GM18867 (cell line): ENCODE results near the gene GCK.

Experiments
- ATAC-seq: cut with Tn5 transposase; IDR thresholded peaks from one replicate; pipeline ENCODE4 v1.9.1; 2021; ENCODE audit warnings: mild to moderate bottlenecking, moderate library complexity; ENCODE audit not compliant: unreplicated experiment

GCK gene

DNA sequence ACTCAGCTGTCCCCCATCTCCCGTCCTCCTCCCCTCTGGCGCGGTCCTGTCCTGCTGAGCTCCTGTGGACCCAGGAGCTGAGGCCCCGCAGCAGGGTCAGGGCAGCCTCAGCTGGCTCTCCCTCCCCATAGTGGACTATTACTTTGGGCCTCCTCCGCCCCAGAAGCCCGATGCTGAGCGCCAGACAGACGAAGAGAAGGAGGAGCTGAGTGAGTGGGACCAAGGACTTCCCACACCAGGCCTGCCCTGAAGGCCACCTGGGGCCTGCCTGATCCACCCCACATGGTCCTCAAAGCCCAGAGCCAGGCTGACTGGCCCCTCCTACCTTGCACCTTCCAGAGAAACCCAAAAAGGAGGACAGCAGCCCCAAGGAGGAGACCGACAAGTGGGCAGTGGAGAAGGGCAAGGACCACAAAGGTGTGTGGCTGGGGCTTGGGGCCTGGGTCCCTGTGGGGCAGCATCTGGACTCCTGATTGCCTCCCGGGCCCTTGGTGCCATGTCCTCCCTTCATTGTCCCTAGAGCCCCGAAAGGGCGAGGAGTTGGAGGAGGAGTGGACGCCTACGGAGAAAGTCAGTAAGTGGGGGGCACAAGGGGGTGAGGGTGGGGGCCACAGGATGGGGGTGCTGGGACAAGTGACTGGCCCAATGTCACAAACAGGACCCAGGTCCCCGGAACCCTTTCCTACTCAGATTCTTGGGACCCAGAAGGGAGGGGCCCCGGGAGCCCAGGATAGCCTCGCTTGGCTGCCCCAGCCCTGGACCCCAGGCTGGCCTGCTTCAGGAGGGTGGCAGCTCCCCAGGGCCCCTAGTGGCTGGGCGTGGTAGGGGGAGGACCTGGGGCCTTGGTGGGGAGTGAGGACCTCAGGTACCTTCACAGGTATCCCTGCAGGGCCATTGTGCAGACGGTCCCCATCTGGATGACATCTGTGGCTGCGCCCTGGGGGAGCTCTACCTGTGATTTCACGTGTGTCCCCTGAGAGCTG is 80.2 kb downstream of the GCK start:
- ATAC-seq: no peak

DNA sequence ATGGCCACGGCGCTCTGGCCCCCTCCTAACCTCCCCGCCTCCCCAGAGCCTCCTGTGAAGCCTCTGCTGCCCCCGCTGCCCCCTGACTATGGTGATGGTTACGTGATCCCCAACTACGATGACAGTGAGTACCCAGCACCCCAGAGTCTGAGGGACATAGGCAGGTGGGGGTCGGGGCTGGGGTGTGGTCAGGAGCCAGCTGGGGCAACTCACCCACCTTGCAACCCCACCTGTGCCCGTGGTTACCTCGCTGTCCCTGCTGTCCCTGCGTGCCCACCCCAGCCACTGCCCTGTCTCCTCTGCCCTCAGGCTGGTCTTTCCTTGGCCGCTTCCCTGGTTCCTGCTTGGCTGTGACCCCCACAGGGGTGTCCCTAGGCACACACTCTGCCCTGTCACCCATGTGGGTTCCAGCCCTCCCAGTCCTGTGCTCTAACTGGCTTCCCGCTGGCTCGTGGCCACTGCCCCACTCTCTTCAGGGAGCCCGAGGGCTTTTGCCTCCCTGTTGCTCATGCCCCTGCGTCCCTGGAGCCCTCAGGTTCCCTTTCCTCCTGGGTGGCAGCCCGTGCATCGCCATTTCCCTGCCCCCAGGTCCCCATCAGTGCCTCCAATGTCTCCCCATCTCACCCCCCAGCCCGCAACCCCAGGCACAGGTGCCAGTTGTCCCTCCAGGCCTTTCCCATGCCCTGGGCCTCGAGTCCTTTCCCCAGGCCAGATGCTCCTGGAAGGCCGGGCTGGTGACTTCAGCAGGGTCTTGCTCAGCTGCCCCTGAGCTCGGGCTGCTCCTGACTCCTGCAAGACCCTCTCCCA is 81.1 kb downstream of the GCK start:
- no peak for ATAC-seq

GRCh38 chr7:44107116-44107960 is 81.9 kb downstream of the GCK start:
- ATAC-seq: no peak

- no peak for ATAC-seq
Observed at GRCh38 chr7:44106311-44107065, 82.8 kb downstream of the GCK start.

- no peak for ATAC-seq
Observed at GRCh38 chr7:44105832-44106231, 83.4 kb downstream of the GCK start.

DNA sequence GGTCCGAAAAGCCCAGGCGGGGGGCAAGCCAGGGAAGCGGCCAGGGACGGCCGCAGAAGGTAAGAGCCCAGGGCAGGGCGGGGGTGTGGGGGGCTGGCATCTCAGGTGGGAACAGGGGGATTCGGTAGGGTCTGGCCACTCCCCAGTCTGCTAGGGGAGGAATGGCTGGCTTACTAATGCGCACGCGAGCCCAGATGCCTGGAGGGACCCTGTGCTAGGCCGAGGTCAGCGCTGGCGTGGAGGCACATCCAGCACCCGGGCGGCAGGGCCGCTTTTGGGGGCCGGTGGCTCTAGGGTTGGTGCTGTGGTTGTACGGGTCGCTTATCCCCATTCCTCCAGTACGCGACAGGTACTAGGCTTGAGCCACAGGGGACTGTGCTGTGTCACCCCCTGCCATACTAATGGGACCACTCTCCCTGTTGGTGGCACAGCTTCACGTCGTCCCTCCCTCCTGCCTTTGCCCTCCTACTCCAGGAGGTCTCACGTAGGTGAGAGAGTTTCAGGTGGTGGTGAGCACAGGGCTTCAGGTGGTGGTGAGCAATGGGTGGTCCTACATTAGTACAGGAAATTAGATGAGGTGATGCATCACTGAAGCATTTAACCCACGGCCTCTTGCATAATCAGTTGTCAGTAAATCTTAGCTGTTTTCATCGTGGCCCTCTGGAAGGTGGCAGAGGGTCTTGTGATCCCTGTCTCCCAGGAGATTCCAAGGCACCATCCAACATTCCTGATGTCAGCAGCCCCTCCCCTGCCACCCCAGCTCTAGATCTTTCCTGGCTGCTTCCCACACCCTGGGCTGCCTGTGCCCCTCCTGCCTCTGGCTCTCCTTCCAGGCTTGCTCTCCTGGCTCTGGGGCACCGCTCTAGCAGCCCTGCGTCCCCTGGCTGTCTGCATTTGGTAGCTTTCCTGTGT is 84.1 kb downstream of the GCK start:
- no peak for ATAC-seq

- ATAC-seq: no peak
Observed at GRCh38 chr7:44103923-44104859, 85.0 kb downstream of the GCK start, which contains the start of gene AEBP1. TSS of gene AEBP1 (plus strand) at chr7:44104345. CDS start at chr7:44104666, 321 bp downstream.

GRCh38 chr7:44103566-44103922 is 85.7 kb downstream of the GCK start:
- ATAC-seq: no peak

DNA sequence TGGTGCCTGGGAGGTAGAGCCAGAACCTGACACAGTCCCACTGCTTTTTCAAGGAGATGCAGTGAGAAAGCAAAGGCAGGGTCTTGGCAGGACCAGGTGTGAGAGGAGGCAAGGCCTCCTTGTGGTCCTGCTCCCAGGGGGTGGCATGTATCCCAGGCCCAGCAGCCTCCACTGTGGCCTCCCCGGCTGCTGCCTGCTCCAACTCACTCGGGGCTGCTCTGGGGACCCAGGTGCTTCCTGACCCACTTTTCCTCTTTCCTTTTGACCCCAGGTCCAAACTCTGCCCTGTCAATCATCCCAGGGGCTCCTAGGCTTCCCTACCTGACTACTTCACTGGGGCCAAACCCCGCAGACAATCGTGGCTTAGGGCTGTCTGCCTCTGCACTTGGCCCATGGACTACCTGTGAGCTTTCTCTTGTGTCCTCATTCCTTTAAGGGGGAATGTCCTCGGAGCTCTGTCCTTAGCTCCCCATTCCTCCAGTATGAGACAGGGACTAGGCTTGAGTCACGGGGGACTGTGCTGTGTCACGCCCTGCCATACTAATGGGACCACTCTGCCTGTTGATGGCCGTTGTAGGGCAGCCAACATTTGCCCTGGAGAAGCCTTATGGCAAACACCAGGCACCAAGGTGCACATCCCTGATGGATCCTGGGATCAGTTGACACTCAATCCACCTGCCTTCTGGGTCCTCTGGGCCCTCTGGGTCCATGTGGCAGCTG is 86.2 kb downstream of the GCK start:
- no peak for ATAC-seq

DNA sequence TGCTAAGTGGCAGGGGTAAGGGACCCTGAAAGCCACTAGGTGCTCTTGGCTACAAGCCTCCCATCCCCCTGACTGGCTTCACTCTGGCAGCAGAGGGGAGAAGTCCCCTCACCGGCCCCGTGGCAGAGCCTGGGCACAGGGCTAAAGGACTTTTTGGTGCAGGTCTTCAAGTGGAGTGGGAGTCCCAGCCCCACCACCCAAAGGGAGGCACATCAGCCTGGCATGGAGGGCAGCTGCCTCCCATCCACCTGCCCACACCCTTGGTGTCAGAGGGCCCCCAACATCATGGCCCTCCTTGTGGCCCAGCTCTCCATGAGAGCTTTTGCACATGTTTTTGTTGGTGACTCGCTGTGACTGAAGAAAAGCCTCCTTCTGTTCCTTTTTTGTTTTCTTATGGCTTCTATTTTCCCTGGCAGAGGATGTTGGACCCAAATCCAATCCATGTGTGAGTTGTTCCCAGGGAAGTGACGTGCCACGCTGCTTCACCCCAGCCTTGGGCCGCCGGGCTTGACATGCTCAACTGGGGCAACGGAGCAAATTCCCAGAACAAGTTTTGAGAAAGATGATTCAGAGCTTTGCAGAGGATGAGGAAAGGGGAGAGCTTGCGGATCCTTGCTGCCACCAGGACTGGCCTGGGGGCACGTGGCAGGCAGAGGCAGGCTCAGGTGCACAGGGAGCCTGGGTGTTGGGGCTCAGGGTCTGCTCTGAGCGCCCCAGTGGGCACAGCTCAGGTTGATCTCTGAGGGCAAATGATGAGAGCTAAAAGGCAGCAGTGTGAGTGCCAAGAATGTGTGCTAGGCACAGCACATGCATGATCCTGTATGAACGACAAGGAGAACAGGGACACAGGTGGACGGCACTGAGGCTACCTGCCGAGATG is 87.0 kb downstream of the GCK start:
- no peak for ATAC-seq

GRCh38 chr7:44101303-44101965 is 87.8 kb downstream of the GCK start:
- no peak for ATAC-seq

DNA sequence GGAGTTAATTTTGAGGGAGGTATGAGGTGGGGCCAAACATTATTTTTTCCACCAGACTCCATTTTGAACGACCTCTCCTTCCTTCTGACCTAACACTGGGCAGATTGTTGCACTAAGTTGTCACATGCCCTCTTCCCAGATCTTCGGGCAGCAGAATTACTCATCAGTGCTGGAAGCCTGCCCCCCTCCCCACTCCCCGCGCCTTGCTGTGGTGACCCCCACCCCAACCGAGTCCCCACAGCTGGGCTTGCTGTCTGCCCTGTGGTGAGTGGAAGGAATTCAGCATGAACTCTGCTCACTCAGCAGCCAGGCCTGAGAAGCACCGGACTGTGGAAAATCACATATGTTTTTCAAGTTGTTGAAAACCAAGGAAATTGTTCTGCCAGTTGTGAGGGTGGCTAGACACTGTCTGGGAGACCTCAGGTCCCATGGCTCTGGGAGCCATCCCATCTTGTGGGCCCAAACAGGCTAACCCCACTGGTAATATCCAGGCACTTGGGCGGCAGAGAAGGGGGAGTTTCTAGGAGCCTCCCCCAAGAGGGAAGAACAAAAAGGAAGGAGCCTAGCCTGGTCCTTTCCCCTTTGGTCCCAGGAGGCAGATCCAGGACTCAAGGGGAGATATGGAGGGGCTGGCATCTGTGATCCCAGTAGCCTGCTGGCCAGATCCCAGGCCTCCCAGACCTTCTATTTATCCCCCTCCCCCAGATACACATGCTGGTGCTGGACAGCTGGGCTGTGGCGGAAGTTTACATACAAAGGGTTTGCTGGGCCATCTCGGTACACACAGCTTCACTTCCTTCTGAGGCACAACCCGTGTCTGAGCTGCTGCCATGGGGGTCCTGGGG is 88.6 kb downstream of the GCK start:
- no peak for ATAC-seq

DNA sequence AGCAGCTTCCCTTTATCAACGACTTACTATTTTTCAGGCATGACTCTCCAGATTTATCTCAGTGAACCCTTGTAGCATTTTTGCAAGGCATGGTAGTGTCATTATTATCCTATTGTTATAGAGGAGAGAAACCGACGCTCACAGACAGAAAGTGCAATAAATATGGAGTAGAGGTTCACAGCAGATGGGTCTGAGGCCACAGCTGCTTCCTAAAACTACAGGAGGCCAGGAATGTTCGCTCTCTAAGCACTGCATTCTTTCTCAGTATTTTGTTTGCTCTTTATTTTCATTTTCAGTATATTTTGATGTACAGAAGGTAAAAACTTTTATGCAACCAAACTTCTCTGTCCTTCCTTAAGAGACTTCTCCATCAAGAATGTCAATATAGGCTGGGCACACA is 89.6 kb downstream of the GCK start:
- no peak for ATAC-seq

DNA sequence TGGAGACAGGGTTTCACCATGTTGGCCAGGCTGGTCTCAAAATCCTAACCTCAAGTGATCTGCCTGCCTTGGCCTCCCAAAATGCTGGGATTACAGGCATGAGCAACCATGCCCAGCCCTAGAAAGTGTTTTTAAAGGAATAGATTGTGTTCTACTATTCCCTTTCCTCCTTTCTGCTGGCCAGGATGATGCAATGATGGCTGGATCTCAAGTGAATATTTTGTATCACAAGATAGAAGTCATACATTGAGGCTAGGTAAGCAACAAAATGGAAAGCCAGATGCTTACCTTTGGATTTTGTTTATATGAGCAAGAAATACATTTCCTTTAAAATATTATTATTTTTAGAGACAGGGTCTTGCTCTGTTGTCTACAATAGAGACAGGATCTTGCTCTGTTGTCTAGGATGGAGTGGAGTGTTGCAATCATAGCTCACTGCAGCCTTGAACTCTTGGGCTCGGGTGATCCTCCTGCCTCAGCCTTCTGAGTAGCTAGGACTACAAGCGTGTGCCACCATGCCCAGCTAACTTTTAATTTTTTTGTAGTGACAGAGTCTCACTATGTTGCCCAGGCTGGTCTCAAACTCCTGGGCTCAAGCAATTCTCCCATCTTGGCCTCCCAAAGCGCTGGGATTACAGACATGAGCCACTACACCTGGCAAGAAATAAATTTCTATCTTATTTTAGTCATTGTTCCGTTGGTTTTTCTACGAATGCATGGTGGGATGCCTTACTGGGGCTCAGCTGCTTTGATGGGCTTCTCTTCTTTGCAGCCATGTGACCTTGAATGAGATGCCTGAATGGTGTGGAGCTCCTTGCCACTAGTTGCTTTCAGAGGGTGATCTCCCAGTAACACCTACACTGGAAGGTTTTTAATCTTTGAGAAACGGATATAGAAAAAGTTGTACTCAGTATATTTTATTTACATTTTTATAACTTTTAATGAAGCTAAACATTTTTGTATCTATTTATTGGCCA is 90.9 kb downstream of the GCK start:
- ATAC-seq: no peak
